22Rv1 (cell line): ENCODE measurements around the gene APOBEC2.

Experiments used
- ZFX ChIP-seq: fragments of 450-650 bp; IDR thresholded peaks from 2 replicates; pipeline ENCODE4 v1.6.1; 2017; ENCODE audit warnings: antibody characterized with exemption, borderline replicate concordance
- TF ChIP-seq, protein P1 (sequence below): fragments of 450-650 bp; IDR thresholded peaks from 2 replicates; pipeline ENCODE4 v1.5.1; 2017; ENCODE audit warnings: mild to moderate bottlenecking

DNA sequence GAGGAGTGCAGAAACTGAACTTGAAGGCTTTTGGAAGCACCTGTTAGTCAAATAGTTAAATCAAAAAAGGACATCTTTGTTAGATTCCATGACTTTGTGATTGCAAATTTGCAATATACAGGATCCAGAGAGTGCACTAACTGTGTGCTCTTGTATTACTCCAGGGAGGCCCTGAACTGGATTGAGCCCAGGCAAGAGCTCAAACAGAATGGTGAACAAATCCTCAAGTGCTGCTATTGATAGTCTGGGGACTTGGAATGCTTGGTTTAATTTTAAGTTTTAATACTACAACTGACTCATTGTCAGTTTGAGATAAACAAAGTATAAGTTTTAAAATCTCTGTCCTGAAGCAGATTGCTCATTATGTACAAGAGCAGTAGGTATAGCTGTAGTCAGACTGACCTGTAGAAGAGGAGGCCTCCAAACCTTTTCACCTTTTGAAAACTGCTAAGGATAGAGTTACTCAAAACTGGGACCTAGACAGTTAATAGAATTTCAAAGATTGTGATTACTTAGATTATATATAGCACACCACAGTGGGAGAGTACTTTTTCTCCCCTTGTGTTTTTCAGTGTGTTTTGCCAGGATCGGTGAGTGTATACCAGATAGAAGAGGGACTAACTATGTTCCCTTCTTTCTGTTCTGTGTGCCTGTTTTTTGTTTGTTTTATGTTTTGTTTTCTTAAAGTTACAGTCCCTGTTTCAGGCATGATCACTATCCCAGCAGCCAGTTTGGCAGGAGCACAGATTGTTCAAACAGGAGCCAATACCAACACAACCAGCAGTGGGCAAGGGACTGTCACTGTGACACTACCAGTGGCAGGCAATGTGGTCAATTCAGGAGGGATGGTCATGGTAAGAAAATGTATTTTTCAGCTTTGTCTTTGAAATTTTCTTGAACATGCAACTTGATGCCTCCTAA lies 38.1 kb downstream of the APOBEC2 start:
- TF ChIP-seq, protein P1, sequence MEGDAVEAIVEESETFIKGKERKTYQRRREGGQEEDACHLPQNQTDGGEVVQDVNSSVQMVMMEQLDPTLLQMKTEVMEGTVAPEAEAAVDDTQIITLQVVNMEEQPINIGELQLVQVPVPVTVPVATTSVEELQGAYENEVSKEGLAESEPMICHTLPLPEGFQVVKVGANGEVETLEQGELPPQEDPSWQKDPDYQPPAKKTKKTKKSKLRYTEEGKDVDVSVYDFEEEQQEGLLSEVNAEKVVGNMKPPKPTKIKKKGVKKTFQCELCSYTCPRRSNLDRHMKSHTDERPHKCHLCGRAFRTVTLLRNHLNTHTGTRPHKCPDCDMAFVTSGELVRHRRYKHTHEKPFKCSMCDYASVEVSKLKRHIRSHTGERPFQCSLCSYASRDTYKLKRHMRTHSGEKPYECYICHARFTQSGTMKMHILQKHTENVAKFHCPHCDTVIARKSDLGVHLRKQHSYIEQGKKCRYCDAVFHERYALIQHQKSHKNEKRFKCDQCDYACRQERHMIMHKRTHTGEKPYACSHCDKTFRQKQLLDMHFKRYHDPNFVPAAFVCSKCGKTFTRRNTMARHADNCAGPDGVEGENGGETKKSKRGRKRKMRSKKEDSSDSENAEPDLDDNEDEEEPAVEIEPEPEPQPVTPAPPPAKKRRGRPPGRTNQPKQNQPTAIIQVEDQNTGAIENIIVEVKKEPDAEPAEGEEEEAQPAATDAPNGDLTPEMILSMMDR, result no peak
- TF ChIP-seq ZFX, result no peak
